Neural progenitor cell (in vitro differentiated cells): Measurements from ENCODE around the gene DOCK4.

Experiments used
- EZH2phosphoT487 ChIP-seq: fragments of 200-600 bp; sonication (generic); IDR thresholded peaks from 2 replicates; pipeline ENCODE4 v1.6.1; 2017; ENCODE audit warnings: antibody characterized with exemption
- TF ChIP-seq, protein P1 (sequence below): fragments of 200-600 bp; sonication (generic); IDR thresholded peaks from 2 replicates; pipeline ENCODE4 v1.5.1; 2017; ENCODE audit warnings: antibody characterized with exemption, mild to moderate bottlenecking

DNA sequence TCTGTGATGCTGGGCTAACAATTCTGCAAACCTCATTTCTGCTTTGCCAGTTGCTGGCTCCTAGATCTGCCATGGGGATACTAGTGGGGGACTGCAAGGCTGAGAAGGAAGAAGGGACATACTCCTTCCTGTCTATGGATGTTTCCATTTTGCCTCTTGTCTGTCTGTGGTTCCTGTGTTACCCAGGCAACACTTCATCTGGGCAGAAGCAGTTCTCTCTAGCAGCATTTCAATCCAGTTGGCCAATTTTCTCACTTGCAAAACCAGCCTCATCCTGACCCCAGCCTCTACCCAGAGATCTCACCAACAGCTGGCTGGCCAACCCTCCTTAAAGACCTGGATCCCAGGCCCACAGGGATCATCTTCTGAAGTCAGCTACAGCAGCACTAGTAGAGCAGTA lies 131.7 kb downstream of the DOCK4 start:
- TF ChIP-seq, protein P1, sequence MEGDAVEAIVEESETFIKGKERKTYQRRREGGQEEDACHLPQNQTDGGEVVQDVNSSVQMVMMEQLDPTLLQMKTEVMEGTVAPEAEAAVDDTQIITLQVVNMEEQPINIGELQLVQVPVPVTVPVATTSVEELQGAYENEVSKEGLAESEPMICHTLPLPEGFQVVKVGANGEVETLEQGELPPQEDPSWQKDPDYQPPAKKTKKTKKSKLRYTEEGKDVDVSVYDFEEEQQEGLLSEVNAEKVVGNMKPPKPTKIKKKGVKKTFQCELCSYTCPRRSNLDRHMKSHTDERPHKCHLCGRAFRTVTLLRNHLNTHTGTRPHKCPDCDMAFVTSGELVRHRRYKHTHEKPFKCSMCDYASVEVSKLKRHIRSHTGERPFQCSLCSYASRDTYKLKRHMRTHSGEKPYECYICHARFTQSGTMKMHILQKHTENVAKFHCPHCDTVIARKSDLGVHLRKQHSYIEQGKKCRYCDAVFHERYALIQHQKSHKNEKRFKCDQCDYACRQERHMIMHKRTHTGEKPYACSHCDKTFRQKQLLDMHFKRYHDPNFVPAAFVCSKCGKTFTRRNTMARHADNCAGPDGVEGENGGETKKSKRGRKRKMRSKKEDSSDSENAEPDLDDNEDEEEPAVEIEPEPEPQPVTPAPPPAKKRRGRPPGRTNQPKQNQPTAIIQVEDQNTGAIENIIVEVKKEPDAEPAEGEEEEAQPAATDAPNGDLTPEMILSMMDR, result no peak
- TF ChIP-seq EZH2phosphoT487, result no peak
